ENCODE data around the gene PLSCR5.

DNA sequence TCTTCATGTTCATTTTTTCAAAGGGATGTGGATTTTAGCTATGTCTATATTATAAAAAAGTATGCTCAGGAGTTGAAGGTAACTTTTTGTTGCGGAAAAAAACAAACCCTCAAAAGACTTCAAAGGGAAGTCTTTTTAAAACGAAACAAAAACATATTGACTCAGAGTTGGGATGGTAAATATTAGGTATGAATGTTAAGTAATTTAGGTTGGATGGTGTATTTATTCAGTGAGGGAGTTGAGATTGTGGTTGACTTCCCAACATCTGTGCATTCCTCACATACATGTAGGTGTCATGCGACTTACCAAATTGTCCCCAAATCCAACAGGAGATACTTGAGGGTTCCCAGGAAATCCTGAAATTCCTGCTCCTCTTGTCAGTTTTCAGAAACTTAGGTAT lies 32.7 kb upstream of the PLSCR5 start:
- TF ChIP-seq CTCF (IDR thresholded peaks at IDR 0.05; ENCODE audit: insufficient read depth, low read depth, low read length) = no peak
- TF ChIP-seq EZH2 (IDR thresholded peaks at IDR 0.05; ENCODE audit: insufficient read depth, low read length) = no peak
